Ascending aorta (tissue), 2 donors: ENCODE measurements around the gene RTN3. TPM values are rescaled to one million over a fixed set of nuclear protein-coding genes. Genes with fewer than 3 reads are reported as not detected.

Experiments used
- DNase-seq, 2 donors: peaks; one replicate each; pipeline ENCODE4 v3.0.0-alpha.2; 2019; ENCODE audit warnings: low spot score in 2 of 2
- H3K27ac ChIP-seq, 2 donors: fragments of 200-600 bp; sonication (generic); one replicate each; pipeline ENCODE4 v1.5.1; 2016 to 2017; ENCODE audit warnings: mild to moderate bottlenecking in 1 of 2
- H3K27me3 ChIP-seq: fragments of 200-600 bp; sonication (generic); one replicate; pipeline ENCODE4 v1.5.1; 2017
- H3K36me3 ChIP-seq, 2 donors: fragments of 200-600 bp; sonication (generic); one replicate each; pipeline ENCODE4 v1.5.1; 2016
- H3K4me1 ChIP-seq, 2 donors: fragments of 200-600 bp; sonication (generic); one replicate each; pipeline ENCODE4 v1.5.1; 2016 to 2017; ENCODE audit warnings: mild to moderate bottlenecking in 1 of 2
- H3K4me3 ChIP-seq, 2 donors: fragments of 200-600 bp; sonication (generic); one replicate each; pipeline ENCODE4 v1.5.1; 2016 to 2017; ENCODE audit warnings: mild to moderate bottlenecking in 1 of 2
- H3K9me3 ChIP-seq, 2 donors: fragments of 200-600 bp; sonication (generic); one replicate each; pipeline ENCODE4 v1.5.1; 2016
- intact Hi-C: fragments of 100-400 bp; cut with DNase I; formaldehyde crosslinking; loops from one replicate; pipeline ENCODE4 v1.15.1; 2023
- total RNA-seq: library from RNA; depleted of rRNA; stranded (reverse); fragments of >200 nt; gene quantifications from one replicate; pipeline ENCODE4 v1.1.0, GENCODE V29; 2016
- TF ChIP-seq, protein P1 (sequence below), 3 experiments: fragments of 200-600 bp in 2 of 3; fragments of 450-650 bp in 1 of 3; sonication (generic) in 2 of 3; IDR thresholded peaks; one replicate each; pipeline ENCODE4 v1.5.1; 2016 to 2019; ENCODE audit warnings: antibody characterized with exemption in 3 of 3, mild to moderate bottlenecking in 1 of 3, moderate library complexity in 1 of 3

Gene RTN3
- total RNA-seq, 1 donor from 2014 or later, result 49.5 TPM

GRCh38 chr11:63643205-63643604 lies 38.1 kb upstream of the RTN3 start:
- H3K4me3 ChIP-seq, result no peak overlapping the region
- TF ChIP-seq, protein P1, sequence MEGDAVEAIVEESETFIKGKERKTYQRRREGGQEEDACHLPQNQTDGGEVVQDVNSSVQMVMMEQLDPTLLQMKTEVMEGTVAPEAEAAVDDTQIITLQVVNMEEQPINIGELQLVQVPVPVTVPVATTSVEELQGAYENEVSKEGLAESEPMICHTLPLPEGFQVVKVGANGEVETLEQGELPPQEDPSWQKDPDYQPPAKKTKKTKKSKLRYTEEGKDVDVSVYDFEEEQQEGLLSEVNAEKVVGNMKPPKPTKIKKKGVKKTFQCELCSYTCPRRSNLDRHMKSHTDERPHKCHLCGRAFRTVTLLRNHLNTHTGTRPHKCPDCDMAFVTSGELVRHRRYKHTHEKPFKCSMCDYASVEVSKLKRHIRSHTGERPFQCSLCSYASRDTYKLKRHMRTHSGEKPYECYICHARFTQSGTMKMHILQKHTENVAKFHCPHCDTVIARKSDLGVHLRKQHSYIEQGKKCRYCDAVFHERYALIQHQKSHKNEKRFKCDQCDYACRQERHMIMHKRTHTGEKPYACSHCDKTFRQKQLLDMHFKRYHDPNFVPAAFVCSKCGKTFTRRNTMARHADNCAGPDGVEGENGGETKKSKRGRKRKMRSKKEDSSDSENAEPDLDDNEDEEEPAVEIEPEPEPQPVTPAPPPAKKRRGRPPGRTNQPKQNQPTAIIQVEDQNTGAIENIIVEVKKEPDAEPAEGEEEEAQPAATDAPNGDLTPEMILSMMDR (IDR thresholded peaks at IDR 0.05), result no peak
- DNase-seq, result no peak
- no peaks in the 10 kb centered on the region for H3K9me3 ChIP-seq
- no peaks in the 10 kb centered on the region for H3K27me3 ChIP-seq
- intact Hi-C loops, result no loop called here
- H3K27ac ChIP-seq, result no peak overlapping the region
- H3K4me1 ChIP-seq, result no peaks in the 10 kb centered on the region
- H3K36me3 ChIP-seq, result peaks cover 60 to 68% of the 10 kb centered on the region in 2 donors

DNA sequence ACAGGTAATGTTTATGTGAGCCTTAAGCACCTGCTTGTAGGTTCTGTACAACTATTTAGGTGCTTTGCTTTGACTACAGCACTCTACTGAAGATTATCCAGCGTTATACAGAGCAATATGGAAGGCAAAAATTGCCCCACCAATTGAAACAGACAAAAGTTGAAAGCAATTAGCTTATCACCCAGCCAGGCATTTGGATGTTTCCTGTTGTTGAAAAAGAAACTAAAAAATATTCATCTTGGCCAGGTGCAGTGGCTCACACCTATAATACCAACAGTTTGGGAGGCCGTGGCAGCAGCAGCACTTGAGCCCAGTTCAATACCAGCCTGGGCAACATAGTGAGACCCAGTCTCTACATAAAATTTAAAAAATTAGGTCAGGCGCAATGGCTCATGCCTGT lies 28.6 kb upstream of the RTN3 start:
- DNase-seq, result no peak
- Histone ChIP-seq H3K27me3 (no peaks in the 10 kb centered on the region), H3K4me3 (no peak overlapping the region), H3K4me1 (no peaks in the 10 kb centered on the region), H3K36me3 (peaks cover 43 to 85% of the 10 kb centered on the region in 2 donors), H3K9me3 (no peaks in the 10 kb centered on the region), H3K27ac (no peak overlapping the region)
- TF ChIP-seq, protein P1 (IDR thresholded peaks at IDR 0.05), result no peak
- intact Hi-C loops, result no loop called here

DNA sequence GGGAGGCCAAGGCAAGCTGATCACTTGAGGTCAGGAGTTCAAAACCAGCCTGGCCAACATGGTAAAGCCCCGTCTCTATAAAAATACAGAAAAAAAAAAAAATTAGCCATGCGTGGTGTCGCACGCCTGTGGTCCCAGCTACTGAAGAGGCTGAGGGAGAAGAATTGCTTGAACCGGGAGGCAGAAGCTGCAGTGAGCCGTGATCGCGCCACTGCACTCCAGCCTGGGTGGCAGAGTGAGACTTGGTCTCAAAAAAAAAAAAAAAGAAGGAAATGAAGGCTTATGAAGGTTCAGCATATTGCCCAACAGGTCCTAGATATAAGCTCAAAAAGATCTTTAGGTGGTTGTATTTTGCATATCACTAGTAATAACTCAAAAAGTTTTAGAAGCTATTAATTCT lies 20.3 kb upstream of the RTN3 start:
- intact Hi-C loops, result no loop called here
- peaks cover 10 to 21% of the 10 kb centered on the region in 2 donors for H3K36me3 ChIP-seq
- H3K27me3 ChIP-seq, result no peaks in the 10 kb centered on the region
- H3K9me3 ChIP-seq, result no peaks in the 10 kb centered on the region
- H3K4me1 ChIP-seq, result peaks cover 0 to 33% of the 10 kb centered on the region in 2 donors
- TF ChIP-seq, protein P1 (IDR thresholded peaks at IDR 0.05), result no peak
- no peak for DNase-seq
- H3K27ac ChIP-seq, result no peak overlapping the region
- no peak overlapping the region for H3K4me3 ChIP-seq

- no peak for DNase-seq
- no peaks in the 10 kb centered on the region for H3K9me3 ChIP-seq
- H3K4me1 ChIP-seq, result peaks cover 1 to 58% of the 10 kb centered on the region in 2 donors
- H3K27me3 ChIP-seq, result no peaks in the 10 kb centered on the region
- intact Hi-C loops, result no loop called here
- TF ChIP-seq, protein P1 (IDR thresholded peaks at IDR 0.05), result no peak
- H3K4me3 ChIP-seq, result no peak overlapping the region
- H3K36me3 ChIP-seq, result peaks cover 0 to 4% of the 10 kb centered on the region in 2 donors
- no peak overlapping the region for H3K27ac ChIP-seq
These were observed 17.5 kb upstream of the RTN3 start for GRCh38 chr11:63663809-63664208.

- no peak overlapping the region for H3K4me3 ChIP-seq
- peaks cover 0 to 4% of the 10 kb centered on the region in 2 donors for H3K36me3 ChIP-seq
- intact Hi-C loops, result loop anchor here (2.0 kb wide), 1 partner anchor 14 kb away; the partner anchor contains the start of gene RTN3
- H3K27me3 ChIP-seq, result no peaks in the 10 kb centered on the region
- H3K9me3 ChIP-seq, result no peaks in the 10 kb centered on the region
- peak overlapping the region in 1 of 2 donors; percentile 100 for H3K27ac ChIP-seq
- no peak for DNase-seq
- TF ChIP-seq, protein P1 (IDR thresholded peaks at IDR 0.05), result no peak
- H3K4me1 ChIP-seq, result peaks cover 13 to 61% of the 10 kb centered on the region in 2 donors
These were observed 14.4 kb upstream of the RTN3 start for GRCh38 chr11:63666874-63667273.
